ENCODE data around the gene BMP3.
"Not testable (repeated sequence)": the region's sequence is repeated elsewhere in the genome, so short reads cannot be mapped to it uniquely, and the experiment has no call there.

BMP3 gene

GRCh38 chr4:81030061-81030980 is at the start of gene BMP3:
Gene BMP3 (plus strand): TSS chr4:81030708. CDS start chr4:81031285, 577 bp downstream.
- Histone ChIP-seq H3K27ac (ENCODE audit: low read length) (no peak within 1 kb of the TSS), H3K9me3 (ENCODE audit: insufficient read depth, low read depth, low read length) (no peaks in the 10 kb centered on the region), H3K4me3 (ENCODE audit: low read length) (peak within 1 kb of the TSS; percentile 72), H3K9ac (ENCODE audit: low read depth, low read length) (no peak within 1 kb of the TSS), H3K4me1 (ENCODE audit: insufficient read depth, low read length) (peaks cover 4% of the 10 kb centered on the region; the same call in 1 of the 2 replicates), H3K27me3 (ENCODE audit: insufficient read depth, low read length) (peaks cover 86% of the 10 kb centered on the region), H3K36me3 (ENCODE audit: insufficient read depth, low read depth, low read length) (no peaks in the 10 kb centered on the region)

- Histone ChIP-seq H3K36me3 (ENCODE audit: insufficient read depth, low read depth, low read length) (no peaks in the 10 kb centered on the region), H3K4me1 (ENCODE audit: insufficient read depth, low read length) (0 out of 2 replicates have a peak, but pooled peaks cover 2% of the 10 kb centered on the region)
Measured at GRCh38 chr4:80986011-80986410, 44.5 kb upstream of the BMP3 start.

GRCh38 chr4:80989921-80990544 is 40.5 kb upstream of the BMP3 start:
- no peaks in the 10 kb centered on the region for H3K36me3 ChIP-seq (ENCODE audit: insufficient read depth, low read depth, low read length)
- H3K9ac ChIP-seq (ENCODE audit: low read depth, low read length), result no peak overlapping the region
- no peak overlapping the region for H3K27ac ChIP-seq (ENCODE audit: low read length)
- H3K9me3 ChIP-seq (ENCODE audit: insufficient read depth, low read depth, low read length), result no peaks in the 10 kb centered on the region
- no peak overlapping the region for H3K4me3 ChIP-seq (ENCODE audit: low read length)
- H3K4me1 ChIP-seq (ENCODE audit: insufficient read depth, low read length), result 0 out of 2 replicates have a peak, but pooled peaks cover 2% of the 10 kb centered on the region
- H3K27me3 ChIP-seq (ENCODE audit: insufficient read depth, low read length), result no peaks in the 10 kb centered on the region

More at GRCh38 chr4:80986011-80986410, 44.5 kb upstream of the BMP3 start:
- Histone ChIP-seq H3K4me3 (ENCODE audit: low read length) (no peak overlapping the region), H3K27me3 (ENCODE audit: insufficient read depth, low read length) (no peaks in the 10 kb centered on the region), H3K27ac (ENCODE audit: low read length) (no peak overlapping the region), H3K9me3 (ENCODE audit: insufficient read depth, low read depth, low read length) (no peaks in the 10 kb centered on the region), H3K9ac (ENCODE audit: low read depth, low read length) (no peak overlapping the region)

GRCh38 chr4:80990851-80991250 is 39.7 kb upstream of the BMP3 start:
- Histone ChIP-seq H3K27ac (ENCODE audit: low read length) (no peak overlapping the region), H3K9me3 (ENCODE audit: insufficient read depth, low read depth, low read length) (no peaks in the 10 kb centered on the region), H3K27me3 (ENCODE audit: insufficient read depth, low read length) (no peaks in the 10 kb centered on the region), H3K4me3 (ENCODE audit: low read length) (no peak overlapping the region), H3K4me1 (ENCODE audit: insufficient read depth, low read length) (0 out of 2 replicates have a peak, but pooled peaks cover 2% of the 10 kb centered on the region), H3K9ac (ENCODE audit: low read depth, low read length) (no peak overlapping the region), H3K36me3 (ENCODE audit: insufficient read depth, low read depth, low read length) (no peaks in the 10 kb centered on the region)

- H3K4me3 ChIP-seq (ENCODE audit: low read length), result no peak overlapping the region
- H3K36me3 ChIP-seq (ENCODE audit: insufficient read depth, low read depth, low read length), result no peaks in the 10 kb centered on the region
- no peaks in the 10 kb centered on the region for H3K9me3 ChIP-seq (ENCODE audit: insufficient read depth, low read depth, low read length)
- no peak overlapping the region for H3K9ac ChIP-seq (ENCODE audit: low read depth, low read length)
- peaks cover 4% of the 10 kb centered on the region; the same call in 1 of the 2 replicates for H3K4me1 ChIP-seq (ENCODE audit: insufficient read depth, low read length)
- H3K27ac ChIP-seq (ENCODE audit: low read length), result no peak overlapping the region
- H3K27me3 ChIP-seq (ENCODE audit: insufficient read depth, low read length), result no peaks in the 10 kb centered on the region
Measured at GRCh38 chr4:80999943-81000342, 30.6 kb upstream of the BMP3 start.

- Histone ChIP-seq H3K27ac (ENCODE audit: low read length) (no peak overlapping the region), H3K4me3 (ENCODE audit: low read length) (no peak overlapping the region), H3K4me1 (ENCODE audit: insufficient read depth, low read length) (peaks cover 4% of the 10 kb centered on the region; the same call in 1 of the 2 replicates), H3K9ac (ENCODE audit: low read depth, low read length) (no peak overlapping the region), H3K36me3 (ENCODE audit: insufficient read depth, low read depth, low read length) (no peaks in the 10 kb centered on the region), H3K9me3 (ENCODE audit: insufficient read depth, low read depth, low read length) (no peaks in the 10 kb centered on the region), H3K27me3 (ENCODE audit: insufficient read depth, low read length) (no peaks in the 10 kb centered on the region)
Measured at GRCh38 chr4:81003597-81004111, 26.9 kb upstream of the BMP3 start.

GRCh38 chr4:81007417-81007816 is 23.1 kb upstream of the BMP3 start:
- Histone ChIP-seq H3K36me3 (ENCODE audit: insufficient read depth, low read depth, low read length) (no peaks in the 10 kb centered on the region), H3K27ac (ENCODE audit: low read length) (no peak overlapping the region), H3K9ac (ENCODE audit: low read depth, low read length) (no peak overlapping the region), H3K4me3 (ENCODE audit: low read length) (no peak overlapping the region), H3K9me3 (ENCODE audit: insufficient read depth, low read depth, low read length) (no peaks in the 10 kb centered on the region; the same call in 1 of the 2 replicates), H3K27me3 (ENCODE audit: insufficient read depth, low read length) (no peaks in the 10 kb centered on the region), H3K4me1 (ENCODE audit: insufficient read depth, low read length) (peaks cover 4% of the 10 kb centered on the region; the same call in 1 of the 2 replicates)

GRCh38 chr4:81016566-81016965 is 13.9 kb upstream of the BMP3 start:
- H3K27ac ChIP-seq (ENCODE audit: low read length); H3K4me3 ChIP-seq (ENCODE audit: low read length); H3K4me1 ChIP-seq (ENCODE audit: insufficient read depth, low read length); H3K27me3 ChIP-seq (ENCODE audit: insufficient read depth, low read length); H3K36me3 ChIP-seq (ENCODE audit: insufficient read depth, low read depth, low read length); H3K9me3 ChIP-seq (ENCODE audit: insufficient read depth, low read depth, low read length); H3K9ac ChIP-seq (ENCODE audit: low read depth, low read length): not testable (repeated sequence)

GRCh38 chr4:81019006-81019405 is 11.5 kb upstream of the BMP3 start:
- Histone ChIP-seq H3K4me3 (ENCODE audit: low read length) (no peak overlapping the region), H3K36me3 (ENCODE audit: insufficient read depth, low read depth, low read length) (no peaks in the 10 kb centered on the region), H3K4me1 (ENCODE audit: insufficient read depth, low read length) (no peaks in the 10 kb centered on the region), H3K9ac (ENCODE audit: low read depth, low read length) (no peak overlapping the region), H3K9me3 (ENCODE audit: insufficient read depth, low read depth, low read length) (no peaks in the 10 kb centered on the region), H3K27ac (ENCODE audit: low read length) (no peak overlapping the region), H3K27me3 (ENCODE audit: insufficient read depth, low read length) (no peaks in the 10 kb centered on the region)

- H3K4me1 ChIP-seq (ENCODE audit: insufficient read depth, low read length), result no peaks in the 10 kb centered on the region
- H3K27ac ChIP-seq (ENCODE audit: low read length), result no peak overlapping the region
- no peak overlapping the region for H3K4me3 ChIP-seq (ENCODE audit: low read length)
- no peaks in the 10 kb centered on the region for H3K9me3 ChIP-seq (ENCODE audit: insufficient read depth, low read depth, low read length)
- 0 out of 2 replicates have a peak, but pooled peaks cover 9% of the 10 kb centered on the region for H3K27me3 ChIP-seq (ENCODE audit: insufficient read depth, low read length)
- no peak overlapping the region for H3K9ac ChIP-seq (ENCODE audit: low read depth, low read length)
- no peaks in the 10 kb centered on the region for H3K36me3 ChIP-seq (ENCODE audit: insufficient read depth, low read depth, low read length)
Measured at GRCh38 chr4:81021142-81021944, 9.2 kb upstream of the BMP3 start.

- Histone ChIP-seq H3K4me3 (ENCODE audit: low read length) (no peak overlapping the region), H3K9ac (ENCODE audit: low read depth, low read length) (no peak overlapping the region), H3K27ac (ENCODE audit: low read length) (no peak overlapping the region), H3K27me3 (ENCODE audit: insufficient read depth, low read length) (peaks cover 12% of the 10 kb centered on the region; the same call in 1 of the 2 replicates), H3K36me3 (ENCODE audit: insufficient read depth, low read depth, low read length) (no peaks in the 10 kb centered on the region), H3K9me3 (ENCODE audit: insufficient read depth, low read depth, low read length) (no peaks in the 10 kb centered on the region), H3K4me1 (ENCODE audit: insufficient read depth, low read length) (no peaks in the 10 kb centered on the region)
Measured at GRCh38 chr4:81021981-81022380, 8.5 kb upstream of the BMP3 start.

Data from iPS-20b (cell line).